MM.1S (cell line): ENCODE data around the gene PAQR5.

Experiments
- CTCF ChIP-seq: fragments of 300-600 bp; sonication (generic); IDR thresholded peaks from 2 replicates; pipeline ENCODE4 v1.5.1; 2016; ENCODE audit warnings: antibody characterized with exemption, low read length, mixed read lengths
- EZH2 ChIP-seq: fragments of 300-600 bp; sonication (generic); optimal IDR thresholded peaks from 2 replicates; pipeline ENCODE3; 2017; ENCODE audit warnings: low read depth, mild to moderate bottlenecking, antibody characterized with exemption, low read length, mixed read lengths

DNA sequence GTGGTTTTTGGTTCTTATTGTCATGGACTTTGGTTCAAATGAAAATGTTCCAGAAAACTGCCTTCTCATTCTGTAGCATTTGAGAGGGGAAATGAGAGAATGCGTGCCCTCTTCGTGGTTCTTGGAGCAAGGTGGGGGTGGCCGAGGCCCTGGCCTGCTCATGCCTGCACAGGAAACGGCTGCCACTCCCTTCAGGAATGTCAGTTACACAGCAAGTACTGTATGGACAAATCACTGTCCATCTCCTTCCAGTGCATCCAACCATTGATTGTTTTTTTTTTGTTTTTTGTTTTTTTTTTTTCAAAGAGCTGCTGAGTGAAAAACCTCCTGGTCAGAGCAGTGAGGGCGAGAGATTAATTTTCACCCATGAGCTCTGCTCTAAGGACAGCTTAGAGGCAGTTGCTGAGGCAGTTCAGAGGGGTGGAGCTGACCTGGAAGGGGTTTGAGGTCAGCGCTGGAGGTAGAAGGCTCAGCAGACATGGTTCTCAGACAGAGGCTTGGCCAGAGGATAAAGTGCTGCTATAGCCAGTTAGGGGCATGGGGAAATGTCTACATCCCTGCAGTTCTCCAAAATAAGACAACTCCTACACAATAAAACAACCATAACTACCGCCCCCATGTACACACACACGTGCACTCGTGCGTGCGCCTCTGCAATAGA, 95.2 kb downstream of the PAQR5 start:
- TF ChIP-seq EZH2 (no peak), CTCF (no peak)
